GM13977 (cell line): ENCODE measurements around the gene ADAR.

Experiments
- DNase-seq: peaks from one replicate; pipeline ENCODE4 v3.0.0; 2012; ENCODE audit warnings: low spot score
- in situ Hi-C: fragments of 300-500 bp; cut with MboI; formaldehyde crosslinking; loops from one replicate; pipeline ENCODE4 v1.12.0; 2022; ENCODE audit warnings: low sequenced_read_pairs, low pct_unique_long_range_greater_than_20kb, mixed read lengths, inconsistent platforms; ENCODE audit not compliant: unreplicated experiment
- TF ChIP-seq, protein P1 (sequence below): IDR thresholded peaks from 2 replicates; pipeline ENCODE4 v1.5.1; 2012; ENCODE audit warnings: mild to moderate bottlenecking, control low read depth; ENCODE audit not compliant: insufficient read depth; ENCODE audit errors: extremely low read depth, missing control alignments

Gene ADAR

DNA sequence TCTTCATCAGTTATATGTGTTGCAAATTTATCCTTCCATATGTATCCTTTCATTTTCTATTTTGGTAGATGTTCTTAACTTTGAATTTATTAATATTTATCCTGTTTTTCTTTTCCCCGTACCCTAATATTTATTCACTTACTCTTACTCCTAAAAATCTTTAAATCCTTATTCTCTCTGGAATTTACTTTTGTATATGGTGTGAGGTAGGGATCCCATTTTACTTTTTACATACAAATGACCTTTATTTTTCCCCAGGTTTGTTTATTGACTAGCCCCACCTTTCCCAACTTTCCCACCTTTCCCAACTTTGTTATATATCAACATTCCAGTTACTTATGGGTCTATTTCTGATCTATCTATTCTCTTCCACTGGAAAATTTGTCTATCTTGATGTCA is 21.7 kb upstream of the ADAR start:
- in situ Hi-C loops: no loop called here
- no peak for DNase-seq
- TF ChIP-seq, protein P1, sequence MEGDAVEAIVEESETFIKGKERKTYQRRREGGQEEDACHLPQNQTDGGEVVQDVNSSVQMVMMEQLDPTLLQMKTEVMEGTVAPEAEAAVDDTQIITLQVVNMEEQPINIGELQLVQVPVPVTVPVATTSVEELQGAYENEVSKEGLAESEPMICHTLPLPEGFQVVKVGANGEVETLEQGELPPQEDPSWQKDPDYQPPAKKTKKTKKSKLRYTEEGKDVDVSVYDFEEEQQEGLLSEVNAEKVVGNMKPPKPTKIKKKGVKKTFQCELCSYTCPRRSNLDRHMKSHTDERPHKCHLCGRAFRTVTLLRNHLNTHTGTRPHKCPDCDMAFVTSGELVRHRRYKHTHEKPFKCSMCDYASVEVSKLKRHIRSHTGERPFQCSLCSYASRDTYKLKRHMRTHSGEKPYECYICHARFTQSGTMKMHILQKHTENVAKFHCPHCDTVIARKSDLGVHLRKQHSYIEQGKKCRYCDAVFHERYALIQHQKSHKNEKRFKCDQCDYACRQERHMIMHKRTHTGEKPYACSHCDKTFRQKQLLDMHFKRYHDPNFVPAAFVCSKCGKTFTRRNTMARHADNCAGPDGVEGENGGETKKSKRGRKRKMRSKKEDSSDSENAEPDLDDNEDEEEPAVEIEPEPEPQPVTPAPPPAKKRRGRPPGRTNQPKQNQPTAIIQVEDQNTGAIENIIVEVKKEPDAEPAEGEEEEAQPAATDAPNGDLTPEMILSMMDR: no peak

DNA sequence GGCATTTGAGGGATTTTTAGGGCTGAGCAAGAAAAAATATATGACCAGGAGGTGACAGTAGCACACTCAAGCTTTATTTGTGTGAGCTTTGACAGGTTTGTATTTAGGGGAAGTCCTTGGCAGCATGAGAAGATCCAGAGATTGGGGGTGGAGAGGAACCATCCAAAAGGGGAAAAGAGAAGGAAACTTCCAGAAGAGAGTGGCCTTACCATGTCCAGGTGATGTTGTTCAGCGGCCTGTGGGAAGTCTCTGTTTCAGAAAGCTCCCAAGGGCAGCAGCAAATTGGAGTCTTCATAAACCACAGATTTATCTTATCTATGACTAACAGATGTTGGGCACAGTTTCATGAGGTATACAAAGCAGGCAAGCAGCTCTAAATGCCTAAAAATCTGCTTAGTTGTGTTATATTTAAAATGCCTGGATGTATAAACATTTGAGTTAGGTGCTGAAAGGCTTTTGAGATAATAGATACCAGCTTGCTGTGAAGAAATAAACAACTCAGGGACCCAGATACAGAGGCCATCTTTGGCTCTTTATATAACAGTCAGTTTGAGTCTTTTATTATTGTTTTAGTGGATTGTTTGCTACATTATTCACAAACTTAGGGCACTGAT is 21.2 kb upstream of the ADAR start:
- in situ Hi-C loops: no loop called here
- TF ChIP-seq, protein P1: no peak
- no peak for DNase-seq

DNA sequence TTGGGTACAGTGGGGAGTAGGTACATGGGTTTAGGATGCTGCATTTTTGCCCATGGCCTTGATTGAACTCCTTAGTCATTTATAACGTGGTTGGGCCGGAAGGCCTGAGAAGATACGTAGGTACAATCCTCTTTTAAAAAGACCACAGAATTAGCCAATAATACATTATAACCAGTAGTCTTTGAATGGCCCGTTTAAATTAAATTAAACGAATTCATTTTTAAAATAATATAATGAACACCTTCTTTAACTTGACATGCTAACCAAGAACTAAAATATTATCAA is 20.1 kb upstream of the ADAR start:
- in situ Hi-C loops: no loop called here
- TF ChIP-seq, protein P1: no peak
- DNase-seq: no peak

DNA sequence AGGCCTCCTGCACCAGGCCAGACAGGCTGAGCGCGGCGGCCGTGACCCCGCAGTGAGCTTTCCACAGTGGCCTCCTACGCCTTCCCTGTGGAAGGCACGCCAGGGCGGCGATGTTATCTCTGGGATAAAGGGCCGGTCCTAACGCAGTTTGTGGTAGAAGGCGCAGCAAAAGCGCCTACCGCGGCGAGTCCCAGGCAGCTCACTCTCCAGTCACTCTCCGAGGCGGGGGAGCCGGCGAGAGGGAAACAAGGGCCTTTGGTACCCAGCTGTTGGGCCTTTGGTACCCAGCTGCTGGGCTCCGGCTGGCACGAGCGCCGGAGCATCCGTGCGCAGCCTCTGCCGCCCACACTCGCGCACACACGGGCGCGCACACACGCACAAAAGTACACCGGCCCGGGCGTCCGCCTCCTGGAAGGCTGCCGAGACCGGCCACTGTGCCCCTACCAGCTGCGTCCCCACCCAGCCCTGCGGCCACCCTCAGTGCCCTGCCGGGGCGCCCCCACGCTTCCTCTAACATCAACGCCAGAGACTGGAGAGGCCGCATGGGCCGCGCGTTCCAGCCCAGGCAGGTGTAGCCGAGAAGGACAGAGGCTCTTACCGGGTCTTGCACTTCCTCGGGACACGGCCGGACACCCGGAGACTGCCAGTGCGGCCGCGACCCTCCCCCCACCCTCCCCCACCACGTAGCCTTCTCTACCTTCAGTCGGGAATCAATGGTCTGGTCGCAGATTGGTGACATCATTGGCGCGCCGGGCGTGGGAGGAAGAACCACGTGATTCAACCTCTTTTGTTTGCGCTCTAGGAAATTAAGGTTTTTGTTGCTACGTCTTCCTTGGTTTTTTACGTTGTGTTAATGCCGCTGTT is 19.5 kb upstream of the ADAR start:
- TF ChIP-seq, protein P1: no peak
- DNase-seq: peak; percentile 82
- in situ Hi-C loops: no loop called here

DNA sequence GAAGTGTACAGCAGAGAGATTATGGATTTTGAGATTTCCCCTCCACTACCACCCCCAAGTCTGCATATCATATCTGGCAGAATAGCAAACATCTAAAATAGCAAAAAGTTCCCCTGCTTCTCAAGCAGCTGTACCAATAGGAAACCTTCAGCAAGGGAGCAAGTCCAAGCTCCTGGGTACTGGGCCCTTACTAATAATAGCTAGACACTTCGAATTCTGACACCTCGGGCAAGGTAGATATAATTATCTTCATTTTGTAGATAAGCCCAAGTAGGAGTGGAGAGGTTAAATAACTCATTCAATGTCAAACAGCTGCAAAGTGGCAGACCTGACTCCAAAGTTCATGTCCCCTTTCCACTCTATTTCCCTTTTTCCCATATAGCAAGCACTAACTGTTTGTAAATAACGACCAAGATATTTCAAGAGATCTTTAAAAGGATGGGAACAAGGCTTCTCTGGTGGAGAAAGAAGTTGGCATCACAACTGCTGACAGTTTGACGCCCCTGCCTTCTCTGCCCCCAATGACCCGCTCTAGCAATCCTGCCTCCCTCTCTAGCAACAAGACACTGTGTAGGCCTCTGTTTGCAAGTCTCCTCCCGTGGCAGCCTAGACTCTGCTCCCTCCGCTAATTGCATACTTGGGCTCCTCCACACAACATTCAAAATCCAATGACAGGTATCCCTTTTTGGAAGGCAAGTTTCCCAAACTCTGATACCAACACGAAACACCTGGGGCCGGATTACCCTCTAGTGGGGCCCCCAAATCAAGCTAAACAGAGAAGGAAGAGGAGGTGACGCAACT is 18.7 kb upstream of the ADAR start:
- TF ChIP-seq, protein P1: no peak
- in situ Hi-C loops: no loop called here
- peak; percentile 39 for DNase-seq

DNA sequence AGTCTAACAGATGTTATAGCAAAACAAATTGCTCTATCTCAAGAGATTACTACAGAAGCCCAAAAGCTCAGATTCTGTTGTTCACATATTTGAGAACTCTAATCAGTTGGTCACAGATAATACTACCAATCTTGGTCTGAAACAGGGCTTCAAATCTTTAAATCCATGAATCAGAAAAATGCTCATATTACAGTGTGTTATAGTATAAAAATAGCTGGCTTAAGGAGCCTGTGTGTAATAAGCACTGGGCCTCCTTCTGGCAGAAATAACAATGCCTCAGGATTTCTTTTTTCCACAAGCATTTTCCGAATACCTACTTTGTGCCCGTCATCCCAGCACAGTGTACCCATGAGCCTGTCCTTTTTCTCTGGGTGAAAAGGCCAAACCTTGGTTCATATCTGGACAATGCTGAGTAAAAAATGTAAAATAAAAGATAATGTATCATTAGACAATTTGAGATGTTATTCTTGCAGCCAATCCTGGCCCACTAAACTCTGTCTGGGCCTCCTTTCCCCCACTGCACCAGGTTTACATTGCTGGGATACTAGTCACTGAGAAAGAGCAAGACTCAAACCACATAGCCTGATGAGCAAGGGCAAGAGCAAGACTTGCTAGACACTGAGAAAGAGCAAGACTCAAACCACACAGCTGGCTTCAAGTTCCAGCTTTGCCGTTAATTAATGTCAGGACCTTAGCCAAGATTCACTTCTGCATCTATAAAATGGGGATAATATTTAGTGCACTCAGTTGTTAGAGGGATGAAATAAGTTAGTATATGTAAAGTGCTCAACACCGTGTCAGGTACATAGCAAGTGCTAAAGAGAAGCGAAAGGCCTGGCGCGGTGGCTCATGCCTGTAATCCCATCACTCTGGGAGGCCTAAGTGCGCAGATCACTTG is 17.0 kb upstream of the ADAR start:
- DNase-seq: no peak
- TF ChIP-seq, protein P1: no peak
- in situ Hi-C loops: no loop called here
